ENCODE data around the gene RNF130.

The RNF130 gene

DNA sequence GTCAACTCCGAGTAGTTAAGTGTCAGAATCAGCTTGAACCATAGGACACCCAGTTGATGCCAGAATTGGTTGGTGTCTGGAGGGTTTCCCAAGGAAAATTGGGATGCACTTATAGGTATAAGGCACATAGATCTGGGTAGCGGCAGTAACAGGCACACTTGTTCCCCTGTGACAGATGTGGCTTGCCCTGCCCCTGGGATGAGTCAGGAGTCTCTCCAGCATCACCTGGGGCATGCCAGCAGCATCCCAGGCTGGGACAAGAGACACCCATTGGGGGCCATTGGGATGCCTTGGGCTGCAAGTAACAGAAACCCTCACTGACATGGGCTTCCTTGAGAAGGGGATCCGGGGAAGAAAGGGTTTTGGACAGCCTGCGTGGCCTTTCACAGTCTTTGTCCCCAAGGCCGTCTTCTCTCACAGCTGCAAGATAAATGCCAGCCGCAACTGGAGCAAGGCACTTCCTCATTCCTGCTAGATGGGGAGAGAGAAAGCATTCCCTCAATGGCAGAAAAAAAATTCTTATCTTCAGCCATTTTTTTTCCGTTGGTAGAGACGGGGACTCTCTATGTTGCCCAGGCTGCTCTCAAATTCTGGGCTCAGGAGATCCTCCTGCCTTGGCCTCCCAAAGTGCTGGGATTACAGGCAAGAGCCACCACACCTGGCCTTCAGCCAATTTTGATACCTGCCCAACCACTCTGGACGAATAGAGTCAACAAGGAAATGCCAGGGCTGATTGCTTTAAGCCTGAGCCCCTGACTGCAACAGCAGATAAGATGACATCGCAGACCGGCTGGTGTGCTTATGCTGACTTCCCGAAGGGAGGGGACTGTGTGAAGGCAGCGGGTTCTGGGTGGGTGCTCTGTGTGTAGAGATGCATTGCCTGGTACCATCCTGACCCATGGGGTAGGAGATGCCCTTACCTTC is 13.3 kb upstream of the RNF130 start:
- peak; percentile 57 for TF ChIP-seq POLR2A (IDR thresholded peaks at IDR 0.05; ENCODE audit: low read length)
- TF ChIP-seq GATA1 (IDR thresholded peaks at IDR 0.05; ENCODE audit: low read depth, low read length) = no peak
- peak; percentile 57 to 86 for DNase-seq

- TF ChIP-seq GATA1 (IDR thresholded peaks at IDR 0.05; ENCODE audit: low read depth, low read length) (no peak), POLR2A (IDR thresholded peaks at IDR 0.05; ENCODE audit: low read length) (no peak)
- no peak for DNase-seq
Measured at GRCh38 chr5:180083529-180084060, 12.0 kb upstream of the RNF130 start.

- no peak for TF ChIP-seq POLR2A (IDR thresholded peaks at IDR 0.05; ENCODE audit: low read length)
- no peak for TF ChIP-seq GATA1 (IDR thresholded peaks at IDR 0.05; ENCODE audit: low read depth, low read length)
- DNase-seq = no peak
Measured at GRCh38 chr5:180082633-180083420, 11.3 kb upstream of the RNF130 start.

GRCh38 chr5:180081481-180081880 is 9.9 kb upstream of the RNF130 start:
- no peak for TF ChIP-seq POLR2A (IDR thresholded peaks at IDR 0.05; ENCODE audit: low read length)
- no peak for TF ChIP-seq GATA1 (IDR thresholded peaks at IDR 0.05; ENCODE audit: low read depth, low read length)
- DNase-seq = no peak

DNA sequence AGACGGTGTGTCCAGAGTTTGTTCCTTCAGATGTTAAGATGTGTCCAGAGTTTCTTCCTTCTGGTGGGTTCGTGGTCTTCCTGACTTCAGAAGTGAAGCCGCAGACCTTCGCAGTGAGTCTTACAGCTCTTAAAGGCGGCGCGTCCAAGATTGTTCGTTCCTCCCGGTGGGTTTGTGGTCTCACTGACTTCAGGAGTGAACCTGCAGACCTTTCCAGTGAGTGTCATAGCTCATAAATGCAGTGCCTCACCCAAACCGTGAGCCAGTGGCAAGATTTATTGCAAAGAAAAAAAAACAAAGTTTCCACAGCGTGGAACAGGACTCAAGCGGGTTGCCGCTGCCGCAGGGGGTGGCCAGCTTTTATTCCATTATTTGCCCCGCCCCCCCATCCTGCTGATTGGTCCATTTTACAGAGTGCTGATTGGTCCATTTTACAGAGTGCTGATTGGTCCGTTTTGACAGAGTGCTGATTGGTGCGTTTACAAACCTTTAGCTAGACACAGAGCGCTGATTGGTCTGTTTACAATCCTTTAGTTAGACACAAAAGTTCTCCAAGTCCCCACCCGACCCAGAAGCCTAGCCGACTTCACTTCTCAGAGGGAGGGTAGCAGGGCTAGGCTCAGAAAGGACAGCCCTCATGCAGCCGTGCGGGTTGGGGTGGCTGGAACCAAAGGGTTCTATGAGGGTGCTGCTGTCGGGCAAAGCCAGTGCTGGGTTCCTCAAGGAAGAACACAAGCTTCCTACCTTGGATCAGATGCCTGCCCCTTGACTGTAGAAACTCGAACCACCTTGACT is 9.1 kb upstream of the RNF130 start:
- no peak for TF ChIP-seq GATA1 (IDR thresholded peaks at IDR 0.05; ENCODE audit: low read depth, low read length)
- TF ChIP-seq POLR2A (IDR thresholded peaks at IDR 0.05; ENCODE audit: low read length) = no peak
- peak in 1 of 2 experiments; percentile 21 for DNase-seq

- no peak for TF ChIP-seq GATA1 (IDR thresholded peaks at IDR 0.05; ENCODE audit: low read depth, low read length)
- TF ChIP-seq POLR2A (IDR thresholded peaks at IDR 0.05; ENCODE audit: low read length) = no peak
- no peak for DNase-seq
Measured at GRCh38 chr5:180079702-180080466, 8.3 kb upstream of the RNF130 start.

DNA sequence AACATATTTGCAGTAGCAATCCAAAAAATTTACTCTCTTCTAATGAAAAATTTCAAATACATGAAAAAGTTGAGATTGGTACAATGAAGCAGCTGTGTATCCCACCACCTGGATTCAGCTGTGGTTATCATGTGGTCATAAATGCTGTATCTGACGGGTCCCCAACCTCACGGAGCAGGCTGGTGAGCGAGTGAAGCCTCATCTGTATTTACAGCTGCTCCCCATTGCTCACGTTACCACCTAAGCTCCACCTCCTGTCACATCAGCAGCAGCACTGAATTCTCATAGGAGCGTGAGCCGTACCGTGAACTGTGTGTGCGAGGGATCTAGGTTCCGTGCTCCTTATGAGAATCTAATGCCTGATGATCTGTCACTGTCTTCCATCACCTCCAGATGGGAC is 6.8 kb upstream of the RNF130 start:
- TF ChIP-seq POLR2A (IDR thresholded peaks at IDR 0.05; ENCODE audit: low read length) (no peak), GATA1 (IDR thresholded peaks at IDR 0.05; ENCODE audit: low read depth, low read length) (no peak)
- DNase-seq = no peak

DNA sequence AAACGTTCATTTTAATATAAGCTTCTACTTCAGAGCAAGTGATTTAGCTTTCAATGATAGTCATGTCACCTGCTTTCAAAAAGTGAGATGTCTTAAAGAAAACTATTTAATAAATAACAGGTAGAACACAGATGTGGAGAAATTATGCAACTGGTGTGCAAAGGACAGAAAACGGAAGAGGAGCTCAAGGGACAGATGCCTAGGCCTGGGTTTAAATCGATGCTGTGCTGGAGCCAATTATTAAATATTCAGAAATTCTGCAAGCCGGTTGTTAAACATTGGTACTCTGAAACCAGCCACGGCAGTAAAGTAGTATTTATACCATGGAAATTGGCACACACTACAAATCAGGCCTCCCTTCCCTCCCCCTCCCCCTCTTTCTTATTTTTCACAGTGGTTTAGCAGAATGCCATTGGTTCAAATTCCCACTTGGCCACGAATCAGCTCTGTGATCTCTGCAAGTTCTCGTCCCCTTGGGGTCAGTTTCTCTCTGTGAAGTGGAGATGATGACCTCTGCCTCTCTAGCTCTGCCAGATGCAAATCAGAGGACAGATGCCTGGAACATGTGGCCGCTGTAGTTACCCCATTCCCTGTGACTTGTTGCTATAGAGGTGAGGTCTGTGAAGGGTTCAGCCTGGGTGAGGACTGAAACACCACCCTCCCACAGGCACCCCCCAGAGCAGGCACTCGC is 6.2 kb upstream of the RNF130 start:
- no peak for TF ChIP-seq GATA1 (IDR thresholded peaks at IDR 0.05; ENCODE audit: low read depth, low read length)
- TF ChIP-seq POLR2A (IDR thresholded peaks at IDR 0.05; ENCODE audit: low read length) = no peak
- DNase-seq = no peak

DNA sequence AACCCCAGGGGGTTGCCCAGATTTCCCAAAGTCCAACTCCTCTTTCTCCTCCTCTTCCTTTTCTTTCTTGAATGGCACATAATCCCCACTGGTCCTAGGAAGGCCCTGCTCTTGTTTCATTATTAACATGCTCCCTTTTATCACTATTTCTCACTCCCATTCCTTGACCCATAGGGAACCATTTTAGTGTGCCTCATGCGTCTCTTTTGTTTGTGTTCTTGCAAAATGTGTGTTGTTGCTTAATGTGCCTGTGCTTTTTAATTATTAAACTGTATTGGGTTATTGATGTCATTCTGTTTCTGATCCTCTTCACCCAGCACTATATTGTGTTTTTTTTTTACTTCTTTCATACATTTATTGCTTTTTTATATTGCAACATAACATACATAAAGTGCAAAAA is 4.1 kb upstream of the RNF130 start:
- TF ChIP-seq POLR2A (IDR thresholded peaks at IDR 0.05; ENCODE audit: low read length) (no peak), GATA1 (IDR thresholded peaks at IDR 0.05; ENCODE audit: low read depth, low read length) (no peak)
- DNase-seq = no peak

- TF ChIP-seq GATA1 (IDR thresholded peaks at IDR 0.05; ENCODE audit: low read depth, low read length) (no peak), POLR2A (IDR thresholded peaks at IDR 0.05; ENCODE audit: low read length) (no peak)
- DNase-seq = no peak
Measured at GRCh38 chr5:180074462-180074861, 2.9 kb upstream of the RNF130 start.

GRCh38 chr5:180072556-180072955 is 997 bp upstream of the RNF130 start:
- no peak for DNase-seq
- TF ChIP-seq POLR2A (IDR thresholded peaks at IDR 0.05; ENCODE audit: low read length) = no peak
- TF ChIP-seq GATA1 (IDR thresholded peaks at IDR 0.05; ENCODE audit: low read depth, low read length) = no peak

GRCh38 chr5:180072256-180072548 is 643 bp upstream of the RNF130 start:
- no peak for DNase-seq
- TF ChIP-seq POLR2A (IDR thresholded peaks at IDR 0.05; ENCODE audit: low read length) (no peak), GATA1 (IDR thresholded peaks at IDR 0.05; ENCODE audit: low read depth, low read length) (no peak)

Data from erythroblast (primary cell).